Caco-2 (cell line): ENCODE measurements around the gene HIVEP3. TPM values are rescaled to one million over a fixed set of nuclear protein-coding genes. Genes with fewer than 3 reads are reported as not detected.
"Not testable (repeated sequence)": the region's sequence is repeated elsewhere in the genome, so short reads cannot be mapped to it uniquely, and the experiment has no call there.

Experiments
- BruUV-seq: library from RNA; stranded (reverse); fragments of 400-500 nt; replicated peaks from 2 replicates; lab custom pipeline; 2021; lab: Mats Ljungman, UMichigan
- CTCF ChIA-PET: fragments of 300-600 bp; sonication (Branson Sonifier 250); formaldehyde crosslinking; loops from one replicate; lab custom pipeline; 2022; ENCODE audit warnings: antibody characterized with exemption; lab: Charles Lee
- POLR2A ChIA-PET: fragments of 300-600 bp; sonication (Branson Sonifier 250); formaldehyde crosslinking; loops from one replicate; lab custom pipeline; 2022; ENCODE audit warnings: antibody characterized with exemption; lab: Charles Lee
- DNase-seq, 2 experiments: peaks; one replicate each; pipeline versions ENCODE4 v3.0.0 to v3.0.0-alpha.2; 2020 to 2022
- H3K27me3 ChIP-seq: replicated peaks from 2 replicates; pipeline ENCODE4 v1.6.0; 2011; ENCODE audit warnings: low read length; ENCODE audit not compliant: control insufficient read depth, insufficient read depth
- H3K36me3 ChIP-seq: 2 replicates; pipeline ENCODE4 v1.5.1; 2011; ENCODE audit warnings: low read length; ENCODE audit not compliant: control insufficient read depth, insufficient read depth
- H3K4me1 ChIP-seq: fragments of 250-450 bp; sonication (Bioruptor Pico); 2 replicates; pipeline ENCODE4 v1.5.1; 2020; ENCODE audit warnings: mild to moderate bottlenecking
- H3K4me3 ChIP-seq: 2 replicates; pipeline ENCODE4 v1.5.1; 2011; ENCODE audit warnings: low read depth, mild to moderate bottlenecking, control low read depth, low read length
- H3K9me3 ChIP-seq: fragments of 250-450 bp; sonication (Bioruptor Pico); 2 replicates; pipeline ENCODE4 v1.5.1; 2020; ENCODE audit warnings: mild to moderate bottlenecking, moderate library complexity
- H3K27ac Mint-ChIP-seq: one replicate; pipeline ENCODE4 v1.8.0; 2022; ENCODE audit warnings: mixed read lengths; ENCODE audit not compliant: unreplicated experiment
- H3K27me3 Mint-ChIP-seq: one replicate; pipeline ENCODE4 v1.8.0; 2022; ENCODE audit warnings: mixed read lengths; ENCODE audit not compliant: insufficient read depth, unreplicated experiment
- H3K36me3 Mint-ChIP-seq: one replicate; pipeline ENCODE4 v1.8.0; 2022; ENCODE audit warnings: mild to moderate bottlenecking, mixed read lengths; ENCODE audit not compliant: insufficient read depth, unreplicated experiment
- H3K4me1 Mint-ChIP-seq: one replicate; pipeline ENCODE4 v1.8.0; 2022; ENCODE audit warnings: low read depth, mixed read lengths; ENCODE audit not compliant: unreplicated experiment
- H3K4me3 Mint-ChIP-seq: one replicate; pipeline ENCODE4 v1.8.0; 2022; ENCODE audit warnings: mild to moderate bottlenecking, moderate library complexity, mixed read lengths; ENCODE audit not compliant: unreplicated experiment
- H3K9me3 Mint-ChIP-seq: one replicate; pipeline ENCODE4 v1.8.0; 2022; ENCODE audit warnings: mixed read lengths; ENCODE audit not compliant: unreplicated experiment
- CTCF ChIP-seq, 2 experiments: fragments of 200-600 bp in 1 of 2; IDR thresholded peaks; 1 replicate in 1 of 2; 2 replicates in 1 of 2; pipeline versions ENCODE4 v1.5.1 to v1.8.0; 2011 to 2022; ENCODE audit warnings: antibody characterized with exemption in 1 of 2, control low read depth in 1 of 2, inconsistent platforms in 1 of 2, low read depth in 1 of 2, low read length in 1 of 2, mild to moderate bottlenecking in 1 of 2, moderate library complexity in 1 of 2; ENCODE audit not compliant: insufficient read depth in 1 of 2, severe bottlenecking in 1 of 2, unreplicated experiment in 1 of 2
- intact Hi-C: fragments of 100-400 bp; cut with micrococcal nuclease; formaldehyde crosslinking; loops from one replicate; pipeline ENCODE4 v1.10.0; 2022; ENCODE audit not compliant: unreplicated experiment
- total RNA-seq: library from RNA; stranded (reverse); gene quantifications from 2 replicates; pipeline ENCODE4 v1.2.3, GENCODE V29; 2022

The HIVEP3 gene
- total RNA-seq, 1 experiment from 2014 or later: 0.25 TPM

- DNase-seq: no peak
- no peaks in the 10 kb centered on the region for H3K4me1 ChIP-seq
- no peaks in the 10 kb centered on the region for H3K36me3 ChIP-seq
- intact Hi-C loops: no loop called here
- H3K4me3 ChIP-seq: no peak overlapping the region
- no peaks in the 10 kb centered on the region for H3K4me1 Mint-ChIP-seq
- CTCF ChIA-PET: no interaction called here
- H3K9me3 ChIP-seq: no peaks in the 10 kb centered on the region
- no peaks in the 10 kb centered on the region for H3K27me3 ChIP-seq
- TF ChIP-seq CTCF (IDR thresholded peaks at IDR 0.05; ENCODE audit: insufficient read depth in 1 of 2, low read depth in 1 of 2, low read length in 1 of 2, severe bottlenecking in 1 of 2, unreplicated experiment in 1 of 2): no peak
- BruUV-seq: no TSS peak
- no peaks in the 10 kb centered on the region for H3K36me3 Mint-ChIP-seq
- peaks cover 4% of the 10 kb centered on the region for H3K27me3 Mint-ChIP-seq
- H3K27ac Mint-ChIP-seq: no peak overlapping the region
- POLR2A ChIA-PET: no interaction called here
- H3K4me3 Mint-ChIP-seq: no peak overlapping the region
- no peaks in the 10 kb centered on the region for H3K9me3 Mint-ChIP-seq
Measured at GRCh38 chr1:41954533-41954944, 35.8 kb upstream of the HIVEP3 start.

GRCh38 chr1:41953291-41953690 lies 34.6 kb upstream of the HIVEP3 start:
- H3K9me3 ChIP-seq: no peaks in the 10 kb centered on the region
- H3K9me3 Mint-ChIP-seq: no peaks in the 10 kb centered on the region
- no peak for DNase-seq
- CTCF ChIA-PET: no interaction called here
- H3K27me3 Mint-ChIP-seq: peaks cover 4% of the 10 kb centered on the region
- H3K4me3 ChIP-seq: no peak overlapping the region
- H3K4me3 Mint-ChIP-seq: no peak overlapping the region
- H3K27me3 ChIP-seq: no peaks in the 10 kb centered on the region
- H3K4me1 ChIP-seq: no peaks in the 10 kb centered on the region
- H3K27ac Mint-ChIP-seq: no peak overlapping the region
- POLR2A ChIA-PET: no interaction called here
- no peaks in the 10 kb centered on the region for H3K36me3 ChIP-seq
- no peaks in the 10 kb centered on the region for H3K36me3 Mint-ChIP-seq
- TF ChIP-seq CTCF (IDR thresholded peaks at IDR 0.05; ENCODE audit: insufficient read depth in 1 of 2, low read depth in 1 of 2, low read length in 1 of 2, severe bottlenecking in 1 of 2, unreplicated experiment in 1 of 2): no peak
- no peaks in the 10 kb centered on the region for H3K4me1 Mint-ChIP-seq
- intact Hi-C loops: no loop called here
- BruUV-seq: no TSS peak

DNA sequence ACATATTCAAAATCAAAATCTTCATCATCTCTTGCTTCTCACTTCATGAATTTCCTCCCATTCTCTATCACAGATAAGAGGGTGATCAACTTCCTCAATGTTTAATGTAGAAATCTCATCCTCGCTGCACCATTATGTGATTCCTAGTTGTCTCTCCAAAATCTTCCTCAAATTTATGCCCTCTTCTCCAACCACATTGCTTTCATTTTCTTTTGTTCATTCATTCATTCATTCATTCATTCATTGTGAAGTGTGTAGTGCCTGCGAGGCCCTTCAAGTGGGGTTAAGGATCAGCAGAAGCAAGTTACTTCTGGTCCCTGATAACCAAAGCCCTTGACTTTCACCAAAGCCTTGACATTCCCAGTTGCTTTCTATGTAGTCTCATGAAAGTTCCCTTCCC lies 33.5 kb upstream of the HIVEP3 start:
- no peaks in the 10 kb centered on the region for H3K9me3 ChIP-seq
- POLR2A ChIA-PET: no interaction called here
- CTCF ChIA-PET: no interaction called here
- no peaks in the 10 kb centered on the region for H3K9me3 Mint-ChIP-seq
- no peaks in the 10 kb centered on the region for H3K27me3 ChIP-seq
- H3K27me3 Mint-ChIP-seq: peaks cover 4% of the 10 kb centered on the region
- H3K4me3 ChIP-seq: no peak overlapping the region
- BruUV-seq: no TSS peak
- intact Hi-C loops: no loop called here
- no peaks in the 10 kb centered on the region for H3K4me1 Mint-ChIP-seq
- TF ChIP-seq CTCF (IDR thresholded peaks at IDR 0.05; ENCODE audit: insufficient read depth in 1 of 2, low read depth in 1 of 2, low read length in 1 of 2, severe bottlenecking in 1 of 2, unreplicated experiment in 1 of 2): no peak
- H3K4me1 ChIP-seq: no peaks in the 10 kb centered on the region
- no peak overlapping the region for H3K27ac Mint-ChIP-seq
- no peak overlapping the region for H3K4me3 Mint-ChIP-seq
- no peaks in the 10 kb centered on the region for H3K36me3 ChIP-seq
- DNase-seq: no peak
- no peaks in the 10 kb centered on the region for H3K36me3 Mint-ChIP-seq

GRCh38 chr1:41951492-41951891 lies 32.8 kb upstream of the HIVEP3 start:
- H3K4me3 ChIP-seq, H3K9me3 ChIP-seq, H3K4me1 Mint-ChIP-seq, H3K36me3 ChIP-seq, intact Hi-C loops, H3K4me3 Mint-ChIP-seq, BruUV-seq, POLR2A ChIA-PET, H3K27me3 ChIP-seq, H3K9me3 Mint-ChIP-seq, H3K27me3 Mint-ChIP-seq, CTCF ChIA-PET, H3K27ac Mint-ChIP-seq, H3K4me1 ChIP-seq, H3K36me3 Mint-ChIP-seq, DNase-seq: not testable (repeated sequence)
